Stomach (tissue), 9 donors: ENCODE results near the gene KCNH5. TPM values are rescaled to one million over a fixed set of nuclear protein-coding genes. Genes with fewer than 3 reads are reported as not detected.

ENCODE experiments used
- DNase-seq, 2 donors: peaks; one replicate each; pipeline versions ENCODE4 v3.0.0 to v3.0.0-alpha.2; 2013 to 2019
- H3K27ac ChIP-seq, 5 donors: fragments of 200-600 bp in 4 of 5; sonication (generic) in 4 of 5; one replicate each; pipeline ENCODE4 v1.5.1; 2013 to 2019; ENCODE audit warnings: mild to moderate bottlenecking in 1 of 5, moderate library complexity in 1 of 5
- H3K27me3 ChIP-seq, 3 donors: fragments of 200-600 bp; sonication (generic); one replicate each; pipeline ENCODE4 v1.5.1; 2017 to 2019; ENCODE audit warnings: mixed run types in 1 of 3
- H3K36me3 ChIP-seq, 4 donors: fragments of 200-600 bp; sonication (generic); 1 replicate in 3 of 4; 2 replicates in 1 of 4; pipeline ENCODE4 v1.5.1; 2016 to 2019
- H3K4me1 ChIP-seq, 4 donors: fragments of 200-600 bp; sonication (generic); one replicate each; pipeline ENCODE4 v1.5.1; 2016 to 2019
- H3K4me3 ChIP-seq, 4 donors: fragments of 200-600 bp; sonication (generic) in 3 of 4; one replicate each; pipeline ENCODE4 v1.5.1; 2016 to 2019; ENCODE audit warnings: mild to moderate bottlenecking in 1 of 4
- H3K9me3 ChIP-seq, 4 donors: fragments of 200-600 bp; sonication (generic); one replicate each; pipeline ENCODE4 v1.5.1; 2016 to 2019
- CTCF ChIP-seq, 7 experiments: fragments of 450-650 bp in 4 of 7; fragments of 200-600 bp in 3 of 7; sonication (generic) in 3 of 7; IDR thresholded peaks; one replicate each; pipeline ENCODE4 v1.5.1; 2016 to 2019; ENCODE audit warnings: antibody characterized with exemption in 7 of 7, control low read depth in 2 of 7, mild to moderate bottlenecking in 1 of 7
- EP300 ChIP-seq: sonication (generic); formaldehyde crosslinking; IDR thresholded peaks from one replicate; pipeline ENCODE4 v1.6.1; 2017; ENCODE audit warnings: antibody characterized with exemption
- POLR2A ChIP-seq, 4 donors: fragments of 450-650 bp; IDR thresholded peaks; one replicate each; pipeline ENCODE4 v1.6.1; 2016; ENCODE audit warnings: antibody characterized with exemption in 4 of 4, control low read depth in 2 of 4, mild to moderate bottlenecking in 1 of 4, moderate library complexity in 1 of 4
- POLR2AphosphoS5 ChIP-seq, 3 donors: sonication (generic); formaldehyde crosslinking; IDR thresholded peaks; one replicate each; pipeline ENCODE4 v1.6.1; 2016; ENCODE audit warnings: antibody characterized with exemption in 3 of 3
- WGBS, 5 donors: extraction: QIAGEN DNeasy Blood & Tissue Kit in 3 of 5; methylation state at CpG; one replicate each; pipeline versions ENCODE4 v1.1.5 to v1.1.7; 2013 to 2018; 5-methylcytosine and 5-hydroxymethylcytosine counted together
- intact Hi-C: fragments of 100-400 bp; cut with DNase I; formaldehyde crosslinking; loops from one replicate; pipeline ENCODE4 v1.15.1; 2023; ENCODE audit warnings: low total_unique reads
- polyA plus RNA-seq, 3 donors: library from polyadenylated mRNA; stranded (reverse); fragments of 200-250 nt; gene quantifications; one replicate each; pipeline ENCODE4 v1.2.3, GENCODE V29; 2013
- total RNA-seq, 5 donors: library from RNA; depleted of rRNA; stranded (reverse); fragments of >200 nt; gene quantifications; one replicate each; pipeline versions ENCODE4 v1.1.0 to v1.2.3, GENCODE V29; 2014 to 2016
- donor health status: healthy with polysubstance abuse.
- donor health status: Bipolar disorder and iron deficiency.
- donor health status: healthy.

KCNH5 gene
- total and polyA plus RNA-seq, 8 donors, result under 0.01 to 0.55 TPM; not detected in 6

- 68 to 88% (median 81%) methylated on average over 2 of the region's 2 CpGs for WGBS, 5 donors
- H3K36me3 ChIP-seq, result no peaks in the 10 kb centered on the region
- intact Hi-C loops, result no loop called here
Observed at GRCh38 chr14:62844546-62844945, 200.7 kb downstream of the KCNH5 start.

GRCh38 chr14:62824086-62824485 is 221.2 kb downstream of the KCNH5 start:
- 72 to 82% (median 77%) methylated on average over 2 of the region's 2 CpGs for WGBS, 5 donors
- intact Hi-C loops, result no loop called here
- Histone ChIP-seq H3K9me3 (peaks cover 0 to 21% (median 3%) of the 10 kb centered on the region in 4 donors), H3K27ac (no peak overlapping the region), H3K36me3 (no peaks in the 10 kb centered on the region), H3K4me3 (no peak overlapping the region), H3K4me1 (no peaks in the 10 kb centered on the region), H3K27me3 (no peaks in the 10 kb centered on the region)
- no peak for DNase-seq
- no peak for TF ChIP-seq EP300
- no peak for TF ChIP-seq POLR2AphosphoS5 (IDR thresholded peaks at IDR 0.05)
- no peak for TF ChIP-seq POLR2A (IDR thresholded peaks at IDR 0.05)
- no peak for TF ChIP-seq CTCF (IDR thresholded peaks at IDR 0.05)

More at GRCh38 chr14:62844546-62844945, 200.7 kb downstream of the KCNH5 start:
- Histone ChIP-seq H3K4me3 (no peak overlapping the region), H3K27me3 (no peaks in the 10 kb centered on the region), H3K4me1 (no peaks in the 10 kb centered on the region), H3K27ac (no peak overlapping the region), H3K9me3 (no peaks in the 10 kb centered on the region)
- TF ChIP-seq EP300 (no peak), POLR2AphosphoS5 (IDR thresholded peaks at IDR 0.05) (no peak), CTCF (IDR thresholded peaks at IDR 0.05) (no peak), POLR2A (IDR thresholded peaks at IDR 0.05) (no peak)
- no peak for DNase-seq

GRCh38 chr14:62819931-62820330 is 225.3 kb downstream of the KCNH5 start:
- Histone ChIP-seq H3K36me3 (no peaks in the 10 kb centered on the region), H3K4me3 (no peak overlapping the region), H3K27ac (no peak overlapping the region), H3K27me3 (no peaks in the 10 kb centered on the region), H3K9me3 (no peaks in the 10 kb centered on the region), H3K4me1 (no peaks in the 10 kb centered on the region)
- no peak for DNase-seq
- WGBS, 5 donors, result 68 to 92% (median 79%) methylated on average over 1 of the region's 1 CpG
- TF ChIP-seq POLR2AphosphoS5 (IDR thresholded peaks at IDR 0.05), result no peak
- no peak for TF ChIP-seq POLR2A (IDR thresholded peaks at IDR 0.05)
- no peak for TF ChIP-seq CTCF (IDR thresholded peaks at IDR 0.05)
- no peak for TF ChIP-seq EP300
- intact Hi-C loops, result no loop called here

GRCh38 chr14:62807636-62808035 is 237.6 kb downstream of the KCNH5 start:
- TF ChIP-seq EP300 (no peak), POLR2AphosphoS5 (IDR thresholded peaks at IDR 0.05) (no peak), POLR2A (IDR thresholded peaks at IDR 0.05) (no peak), CTCF (IDR thresholded peaks at IDR 0.05) (no peak)
- intact Hi-C loops, result no loop called here
- H3K9me3 ChIP-seq, result peaks cover 0 to 3% (median 0%) of the 10 kb centered on the region in 4 donors
- WGBS, 5 donors, result 76 to 80% (median 80%) methylated on average over 4 of the region's 4 CpGs
- H3K36me3 ChIP-seq, result no peaks in the 10 kb centered on the region
- H3K4me3 ChIP-seq, result no peak overlapping the region
- H3K4me1 ChIP-seq, result no peaks in the 10 kb centered on the region
- DNase-seq, result no peak
- H3K27ac ChIP-seq, result no peak overlapping the region
- H3K27me3 ChIP-seq, result no peaks in the 10 kb centered on the region
